Measurements from ENCODE around the gene TNFRSF6B.

Gene TNFRSF6B

GRCh38 chr20:63697868-63698545 lies 1.6 kb downstream of the TNFRSF6B start:
- H3K9me3 ChIP-seq (ENCODE audit: control insufficient read depth in 2 of 2, low read length in 2 of 2), result no peaks in the 10 kb centered on the region
- H3K9ac ChIP-seq (ENCODE audit: low read depth in 1 of 2, low read length in 2 of 2), result no peak overlapping the region
- H3K36me3 ChIP-seq (ENCODE audit: control insufficient read depth in 2 of 2, insufficient read depth in 2 of 2, low read length in 2 of 2), result peaks cover 0 to 3% of the 10 kb centered on the region in 2 donors
- H3K27me3 ChIP-seq (ENCODE audit: control insufficient read depth in 2 of 2, insufficient read depth in 2 of 2, low read length in 2 of 2), result no peaks in the 10 kb centered on the region
- peaks cover 11 to 13% of the 10 kb centered on the region in 2 donors for H3K4me1 ChIP-seq (ENCODE audit: control insufficient read depth in 2 of 2, insufficient read depth in 2 of 2, low read length in 2 of 2)
- H3K4me3 ChIP-seq (ENCODE audit: low read length in 2 of 2), result no peak overlapping the region
- no peak overlapping the region for H3K27ac ChIP-seq (ENCODE audit: low read depth in 2 of 2, low read length in 2 of 2)

- H3K27ac ChIP-seq (ENCODE audit: low read depth in 2 of 2, low read length in 2 of 2), result peak overlapping the region in 1 of 2 donors; percentile 52
- peaks cover 4 to 5% of the 10 kb centered on the region in 2 donors for H3K36me3 ChIP-seq (ENCODE audit: control insufficient read depth in 2 of 2, insufficient read depth in 2 of 2, low read length in 2 of 2)
- H3K27me3 ChIP-seq (ENCODE audit: control insufficient read depth in 2 of 2, insufficient read depth in 2 of 2, low read length in 2 of 2), result no peaks in the 10 kb centered on the region
- H3K4me1 ChIP-seq (ENCODE audit: control insufficient read depth in 2 of 2, insufficient read depth in 2 of 2, low read length in 2 of 2), result peaks cover 11 to 13% of the 10 kb centered on the region in 2 donors
- no peak overlapping the region for H3K9ac ChIP-seq (ENCODE audit: low read depth in 1 of 2, low read length in 2 of 2)
- H3K9me3 ChIP-seq (ENCODE audit: control insufficient read depth in 2 of 2, low read length in 2 of 2), result no peaks in the 10 kb centered on the region
- no peak overlapping the region for H3K4me3 ChIP-seq (ENCODE audit: low read length in 2 of 2)
These were observed 2.5 kb downstream of the TNFRSF6B start for GRCh38 chr20:63698739-63699465.

- no peaks in the 10 kb centered on the region for H3K9me3 ChIP-seq (ENCODE audit: control insufficient read depth in 2 of 2, low read length in 2 of 2)
- H3K36me3 ChIP-seq (ENCODE audit: control insufficient read depth in 2 of 2, insufficient read depth in 2 of 2, low read length in 2 of 2), result peaks cover 6 to 12% of the 10 kb centered on the region in 2 donors
- H3K27ac ChIP-seq (ENCODE audit: low read depth in 2 of 2, low read length in 2 of 2), result peak overlapping the region in 1 of 2 donors; percentile 52
- no peak overlapping the region for H3K4me3 ChIP-seq (ENCODE audit: low read length in 2 of 2)
- no peak overlapping the region for H3K9ac ChIP-seq (ENCODE audit: low read depth in 1 of 2, low read length in 2 of 2)
- peaks cover 11 to 13% of the 10 kb centered on the region in 2 donors for H3K4me1 ChIP-seq (ENCODE audit: control insufficient read depth in 2 of 2, insufficient read depth in 2 of 2, low read length in 2 of 2)
- no peaks in the 10 kb centered on the region for H3K27me3 ChIP-seq (ENCODE audit: control insufficient read depth in 2 of 2, insufficient read depth in 2 of 2, low read length in 2 of 2)
These were observed 3.2 kb downstream of the TNFRSF6B start for GRCh38 chr20:63699466-63700198.

GRCh38 chr20:63700199-63701050 lies 4.0 kb downstream of the TNFRSF6B start:
- no peak overlapping the region for H3K27ac ChIP-seq (ENCODE audit: low read depth in 2 of 2, low read length in 2 of 2)
- H3K4me3 ChIP-seq (ENCODE audit: low read length in 2 of 2), result no peak overlapping the region
- no peak overlapping the region for H3K9ac ChIP-seq (ENCODE audit: low read depth in 1 of 2, low read length in 2 of 2)
- H3K4me1 ChIP-seq (ENCODE audit: control insufficient read depth in 2 of 2, insufficient read depth in 2 of 2, low read length in 2 of 2), result peaks cover 11 to 13% of the 10 kb centered on the region in 2 donors
- no peaks in the 10 kb centered on the region for H3K27me3 ChIP-seq (ENCODE audit: control insufficient read depth in 2 of 2, insufficient read depth in 2 of 2, low read length in 2 of 2)
- peaks cover 14 to 20% of the 10 kb centered on the region in 2 donors for H3K36me3 ChIP-seq (ENCODE audit: control insufficient read depth in 2 of 2, insufficient read depth in 2 of 2, low read length in 2 of 2)
- H3K9me3 ChIP-seq (ENCODE audit: control insufficient read depth in 2 of 2, low read length in 2 of 2), result no peaks in the 10 kb centered on the region

- no peak overlapping the region for H3K27ac ChIP-seq (ENCODE audit: low read depth in 2 of 2, low read length in 2 of 2)
- H3K9ac ChIP-seq (ENCODE audit: low read depth in 1 of 2, low read length in 2 of 2), result no peak overlapping the region
- peaks cover 12 to 14% of the 10 kb centered on the region in 2 donors for H3K4me1 ChIP-seq (ENCODE audit: control insufficient read depth in 2 of 2, insufficient read depth in 2 of 2, low read length in 2 of 2)
- H3K4me3 ChIP-seq (ENCODE audit: low read length in 2 of 2), result no peak overlapping the region
- no peaks in the 10 kb centered on the region for H3K9me3 ChIP-seq (ENCODE audit: control insufficient read depth in 2 of 2, low read length in 2 of 2)
- no peaks in the 10 kb centered on the region for H3K27me3 ChIP-seq (ENCODE audit: control insufficient read depth in 2 of 2, insufficient read depth in 2 of 2, low read length in 2 of 2)
- H3K36me3 ChIP-seq (ENCODE audit: control insufficient read depth in 2 of 2, insufficient read depth in 2 of 2, low read length in 2 of 2), result peaks cover 19 to 25% of the 10 kb centered on the region in 2 donors
These were observed 4.5 kb downstream of the TNFRSF6B start for GRCh38 chr20:63701051-63701328.

GRCh38 chr20:63701329-63702035 lies 5.0 kb downstream of the TNFRSF6B start:
- Histone ChIP-seq H3K36me3 (ENCODE audit: control insufficient read depth in 2 of 2, insufficient read depth in 2 of 2, low read length in 2 of 2) (peaks cover 23 to 30% of the 10 kb centered on the region in 2 donors), H3K9ac (ENCODE audit: low read depth in 1 of 2, low read length in 2 of 2) (no peak overlapping the region), H3K4me3 (ENCODE audit: low read length in 2 of 2) (no peak overlapping the region), H3K9me3 (ENCODE audit: control insufficient read depth in 2 of 2, low read length in 2 of 2) (no peaks in the 10 kb centered on the region), H3K27me3 (ENCODE audit: control insufficient read depth in 2 of 2, insufficient read depth in 2 of 2, low read length in 2 of 2) (no peaks in the 10 kb centered on the region), H3K27ac (ENCODE audit: low read depth in 2 of 2, low read length in 2 of 2) (no peak overlapping the region), H3K4me1 (ENCODE audit: control insufficient read depth in 2 of 2, insufficient read depth in 2 of 2, low read length in 2 of 2) (peaks cover 15 to 16% of the 10 kb centered on the region in 2 donors)

- Histone ChIP-seq H3K9ac (ENCODE audit: low read depth in 1 of 2, low read length in 2 of 2) (no peak overlapping the region), H3K27me3 (ENCODE audit: control insufficient read depth in 2 of 2, insufficient read depth in 2 of 2, low read length in 2 of 2) (no peaks in the 10 kb centered on the region), H3K36me3 (ENCODE audit: control insufficient read depth in 2 of 2, insufficient read depth in 2 of 2, low read length in 2 of 2) (peaks cover 23 to 31% of the 10 kb centered on the region in 2 donors), H3K4me1 (ENCODE audit: control insufficient read depth in 2 of 2, insufficient read depth in 2 of 2, low read length in 2 of 2) (peaks cover 15 to 16% of the 10 kb centered on the region in 2 donors), H3K4me3 (ENCODE audit: low read length in 2 of 2) (no peak overlapping the region), H3K9me3 (ENCODE audit: control insufficient read depth in 2 of 2, low read length in 2 of 2) (no peaks in the 10 kb centered on the region), H3K27ac (ENCODE audit: low read depth in 2 of 2, low read length in 2 of 2) (no peak overlapping the region)
These were observed 5.7 kb downstream of the TNFRSF6B start for GRCh38 chr20:63702036-63702665.

- Histone ChIP-seq H3K27me3 (ENCODE audit: control insufficient read depth in 2 of 2, insufficient read depth in 2 of 2, low read length in 2 of 2) (no peaks in the 10 kb centered on the region), H3K27ac (ENCODE audit: low read depth in 2 of 2, low read length in 2 of 2) (no peak overlapping the region), H3K9ac (ENCODE audit: low read depth in 1 of 2, low read length in 2 of 2) (no peak overlapping the region), H3K9me3 (ENCODE audit: control insufficient read depth in 2 of 2, low read length in 2 of 2) (no peaks in the 10 kb centered on the region), H3K36me3 (ENCODE audit: control insufficient read depth in 2 of 2, insufficient read depth in 2 of 2, low read length in 2 of 2) (peaks cover 23 to 31% of the 10 kb centered on the region in 2 donors), H3K4me3 (ENCODE audit: low read length in 2 of 2) (no peak overlapping the region), H3K4me1 (ENCODE audit: control insufficient read depth in 2 of 2, insufficient read depth in 2 of 2, low read length in 2 of 2) (peaks cover 12 to 14% of the 10 kb centered on the region in 2 donors)
These were observed 6.5 kb downstream of the TNFRSF6B start for GRCh38 chr20:63702751-63703470.

Data from mucosa of rectum (tissue), 2 donors.